GM21529 (cell line): ENCODE measurements around the gene CCDC27.
"Not testable (repeated sequence)": the region's sequence is repeated elsewhere in the genome, so short reads cannot be mapped to it uniquely, and the experiment has no call there.

Experiments
- ATAC-seq: cut with Tn5 transposase; IDR thresholded peaks from one replicate; pipeline ENCODE4 v1.9.1; 2021; ENCODE audit not compliant: unreplicated experiment

Gene CCDC27

GRCh38 chr1:3735027-3735681 lies 17.1 kb upstream of the CCDC27 start:
- ATAC-seq = no peak

- no peak for ATAC-seq
Observed at GRCh38 chr1:3735688-3736087, 16.6 kb upstream of the CCDC27 start.

- ATAC-seq = no peak
Observed at GRCh38 chr1:3736131-3736561, 16.1 kb upstream of the CCDC27 start.

GRCh38 chr1:3736708-3737107 lies 15.5 kb upstream of the CCDC27 start:
- ATAC-seq = no peak

- ATAC-seq = no peak
Observed at GRCh38 chr1:3738943-3739342, 13.3 kb upstream of the CCDC27 start.

- ATAC-seq = no peak
Observed at GRCh38 chr1:3740042-3740441, 12.2 kb upstream of the CCDC27 start.

- ATAC-seq = no peak
Observed at GRCh38 chr1:3740752-3741151, 11.5 kb upstream of the CCDC27 start.

GRCh38 chr1:3741566-3742438 lies 10.4 kb upstream of the CCDC27 start:
- no peak for ATAC-seq

- ATAC-seq = no peak
Observed at GRCh38 chr1:3742439-3743298, 9.6 kb upstream of the CCDC27 start.

- no peak for ATAC-seq
Observed at GRCh38 chr1:3743421-3743820, 8.8 kb upstream of the CCDC27 start.

GRCh38 chr1:3743826-3744225 lies 8.4 kb upstream of the CCDC27 start:
- ATAC-seq = no peak

GRCh38 chr1:3744646-3745045 lies 7.6 kb upstream of the CCDC27 start:
- ATAC-seq = no peak

GRCh38 chr1:3745071-3745470 lies 7.2 kb upstream of the CCDC27 start:
- no peak for ATAC-seq

- no peak for ATAC-seq
Observed at GRCh38 chr1:3745590-3746381, 6.5 kb upstream of the CCDC27 start.

- no peak for ATAC-seq
Observed at GRCh38 chr1:3746389-3746829, 5.8 kb upstream of the CCDC27 start.

- ATAC-seq = peak; percentile 86
Observed at GRCh38 chr1:3746830-3747521, 5.3 kb upstream of the CCDC27 start.

- no peak for ATAC-seq
Observed at GRCh38 chr1:3747522-3747848, 4.8 kb upstream of the CCDC27 start.

- no peak for ATAC-seq
Observed at GRCh38 chr1:3747903-3748302, 4.3 kb upstream of the CCDC27 start.

GRCh38 chr1:3748316-3748900 lies 3.8 kb upstream of the CCDC27 start:
- ATAC-seq = not testable (repeated sequence)

- ATAC-seq = no peak
Observed at GRCh38 chr1:3749512-3749911, 2.7 kb upstream of the CCDC27 start.
